ENCODE data around the gene DGKD. TPM values are rescaled to one million over a fixed set of nuclear protein-coding genes. Genes with fewer than 3 reads are reported as not detected.

DGKD gene
- polyA plus RNA-seq, 1 experiment = 10.8 TPM

- TF ChIP-seq CTCF (IDR thresholded peaks at IDR 0.05; ENCODE audit: low read depth, low read length) = no peak
- DNase-seq (ENCODE audit: low read depth, low spot score) = no peak
- Histone ChIP-seq H3K9me3 (ENCODE audit: control insufficient read depth, insufficient read depth, low read length) (no peaks in the 10 kb centered on the region; the same call in 1 of the 2 replicates), H3K27me3 (ENCODE audit: control insufficient read depth, insufficient read depth, low read length) (no peaks in the 10 kb centered on the region), H3K27ac (ENCODE audit: low read depth, low read length) (no peak overlapping the region), H3K4me3 (ENCODE audit: low read depth, low read length) (no peak overlapping the region)
- ChIA-PET POLR2A (no interaction called here), CTCF (interaction anchor here (0.8 to 3.6 kb wide), 3 partner anchors 9 to 30 kb away, joined by 3 to 16 read pairs (median 7); no protein-coding TSS in a partner anchor)
These were observed 80.5 kb downstream of the DGKD start for GRCh38 chr2:233434666-233435330.

DNA sequence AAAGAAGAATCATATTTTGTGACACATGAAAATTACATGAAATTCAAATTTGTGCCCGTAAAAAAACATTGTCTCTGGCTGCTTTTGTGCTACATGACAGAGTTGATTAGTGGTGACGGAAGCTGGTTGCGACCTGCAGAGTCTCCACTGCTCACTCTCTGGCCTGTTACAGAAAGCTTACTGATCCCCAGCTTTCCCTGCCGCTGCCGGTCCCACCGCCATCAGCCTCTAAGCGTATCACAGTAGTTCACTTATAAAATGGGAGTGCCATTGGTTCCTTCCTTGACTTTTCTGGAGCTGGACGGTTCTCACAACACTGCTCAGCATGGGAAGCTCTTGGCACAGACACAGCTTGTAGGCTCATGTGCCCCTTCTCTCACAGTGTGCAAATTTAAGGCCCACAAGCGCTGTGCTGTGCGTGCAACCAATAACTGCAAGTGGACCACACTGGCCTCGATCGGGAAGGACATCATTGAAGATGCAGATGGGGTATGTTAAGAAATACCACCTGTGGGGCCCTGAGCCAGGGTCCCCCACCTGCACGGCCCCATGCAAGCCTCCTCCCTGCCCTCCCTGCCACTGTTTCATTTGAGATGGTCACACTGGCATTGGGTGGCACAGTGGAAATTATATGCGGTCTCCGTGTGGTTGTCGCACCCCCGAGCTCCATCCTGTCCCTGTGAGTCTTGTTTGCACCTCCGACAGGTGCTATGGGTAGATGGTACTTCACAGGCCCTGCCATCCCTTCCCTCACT, 81.3 kb downstream of the DGKD start:
- ChIA-PET POLR2A (no interaction called here), CTCF (interaction anchor here (0.6 to 3.6 kb wide), 3 partner anchors 8 to 271 kb away, joined by 3 to 16 read pairs (median 12); no protein-coding TSS in a partner anchor)
- no peak overlapping the region for H3K4me3 ChIP-seq (ENCODE audit: low read depth, low read length)
- no peaks in the 10 kb centered on the region; the same call in 1 of the 2 replicates for H3K9me3 ChIP-seq (ENCODE audit: control insufficient read depth, insufficient read depth, low read length)
- H3K27ac ChIP-seq (ENCODE audit: low read depth, low read length) = no peak overlapping the region
- no peak for DNase-seq (ENCODE audit: low read depth, low spot score)
- no peak for TF ChIP-seq CTCF (IDR thresholded peaks at IDR 0.05; ENCODE audit: low read depth, low read length)
- H3K27me3 ChIP-seq (ENCODE audit: control insufficient read depth, insufficient read depth, low read length) = no peaks in the 10 kb centered on the region

DNA sequence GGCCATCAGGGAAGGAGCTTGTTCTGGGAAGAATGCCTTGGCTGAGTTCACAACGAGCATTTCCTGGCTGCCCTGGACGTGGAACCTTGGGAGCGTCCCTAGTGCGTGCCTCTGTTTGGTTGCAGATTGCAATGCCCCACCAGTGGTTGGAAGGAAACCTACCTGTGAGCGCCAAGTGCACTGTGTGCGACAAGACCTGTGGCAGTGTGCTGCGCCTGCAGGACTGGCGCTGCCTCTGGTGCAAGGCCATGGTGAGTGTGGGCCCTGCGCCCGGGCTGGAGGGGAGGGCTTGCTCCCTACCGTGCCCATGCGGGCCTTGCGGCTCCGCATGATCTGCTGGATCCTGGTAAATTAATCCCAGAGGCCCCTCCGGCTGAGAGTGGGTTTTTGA, 81.9 kb downstream of the DGKD start:
- no peak overlapping the region for H3K27ac ChIP-seq (ENCODE audit: low read depth, low read length)
- no peaks in the 10 kb centered on the region; the same call in 1 of the 2 replicates for H3K9me3 ChIP-seq (ENCODE audit: control insufficient read depth, insufficient read depth, low read length)
- no peak for DNase-seq (ENCODE audit: low read depth, low spot score)
- TF ChIP-seq CTCF (IDR thresholded peaks at IDR 0.05; ENCODE audit: low read depth, low read length) = no peak
- H3K27me3 ChIP-seq (ENCODE audit: control insufficient read depth, insufficient read depth, low read length) = no peaks in the 10 kb centered on the region
- ChIA-PET POLR2A (no interaction called here), CTCF (interaction anchor here (0.6 to 3.6 kb wide), 3 partner anchors 7 to 271 kb away, joined by 3 to 16 read pairs (median 12); no protein-coding TSS in a partner anchor)
- H3K4me3 ChIP-seq (ENCODE audit: low read depth, low read length) = no peak overlapping the region

GRCh38 chr2:233436691-233437438, 82.6 kb downstream of the DGKD start:
- CTCF ChIA-PET = interaction anchor here (0.6 to 3.1 kb wide), 2 partner anchors 12 to 270 kb away, joined by 3 to 12 read pairs; no protein-coding TSS in a partner anchor
- Histone ChIP-seq H3K27me3 (ENCODE audit: control insufficient read depth, insufficient read depth, low read length) (no peaks in the 10 kb centered on the region), H3K9me3 (ENCODE audit: control insufficient read depth, insufficient read depth, low read length) (no peaks in the 10 kb centered on the region; the same call in 1 of the 2 replicates), H3K27ac (ENCODE audit: low read depth, low read length) (no peak overlapping the region), H3K4me3 (ENCODE audit: low read depth, low read length) (no peak overlapping the region)
- no peak for DNase-seq (ENCODE audit: low read depth, low spot score)
- TF ChIP-seq CTCF (IDR thresholded peaks at IDR 0.05; ENCODE audit: low read depth, low read length) = no peak
- POLR2A ChIA-PET = no interaction called here

Measured in AG04450 (cell line).